SU-DHL-6 (cell line): ENCODE data around the gene SHROOM1.

Experiments used
- H2AFZ ChIP-seq: fragments of 200-600 bp; sonication (generic); 2 replicates; pipeline ENCODE4 v1.6.1; 2014; ENCODE audit warnings: low read depth, mild to moderate bottlenecking, moderate library complexity, mixed read lengths, antibody characterized with exemption, low read length; ENCODE audit not compliant: severe bottlenecking
- H3F3A ChIP-seq: fragments of 200-600 bp; shearing (Covaris generic); 2 replicates; pipeline ENCODE4 v1.6.0; 2016; ENCODE audit warnings: antibody characterized with exemption, mild to moderate bottlenecking; ENCODE audit not compliant: insufficient read depth
- H3K27ac ChIP-seq: fragments of 200-600 bp; sonication (generic); 2 replicates; pipeline ENCODE4 v1.5.1; 2016; ENCODE audit warnings: low read depth, mild to moderate bottlenecking, low read length, moderate library complexity, mixed read lengths
- H3K27me3 ChIP-seq: fragments of 200-600 bp; sonication (generic), shearing (Covaris generic); 2 replicates; pipeline ENCODE4 v1.6.0; 2014; ENCODE audit warnings: mild to moderate bottlenecking, low read length
- H3K36me3 ChIP-seq: fragments of 200-600 bp; sonication (generic); 2 replicates; pipeline ENCODE4 v1.6.1; 2014; ENCODE audit warnings: mild to moderate bottlenecking, low read length, mixed read lengths
- H3K4me2 ChIP-seq: fragments of 300-600, 200-600 bp; shearing (Covaris generic), sonication (generic); 2 replicates; pipeline ENCODE4 v1.6.0; 2014; ENCODE audit warnings: low read length, low read depth, mild to moderate bottlenecking; ENCODE audit not compliant: poor library complexity, severe bottlenecking
- H3K4me3 ChIP-seq: fragments of 200-600 bp; sonication (generic); 2 replicates; pipeline ENCODE4 v1.5.1; 2014; ENCODE audit warnings: antibody characterized with exemption, low read length, mild to moderate bottlenecking, mixed read lengths; ENCODE audit not compliant: insufficient read depth, poor library complexity, severe bottlenecking
- H3K79me2 ChIP-seq: fragments of 200-600 bp; sonication (generic); 2 replicates; pipeline ENCODE4 v1.6.1; 2014; ENCODE audit warnings: mild to moderate bottlenecking, low read length, moderate library complexity; ENCODE audit not compliant: insufficient read depth
- H3K9ac ChIP-seq: fragments of 200-600 bp; sonication (generic); 2 replicates; pipeline ENCODE4 v1.7.0; 2014; ENCODE audit warnings: mild to moderate bottlenecking, low read length
- H3K9me2 ChIP-seq: fragments of 200-600 bp; sonication (generic); replicated peaks from 2 replicates; pipeline ENCODE4 v1.6.1; 2014; ENCODE audit warnings: low read length; ENCODE audit not compliant: insufficient read depth
- H3K9me3 ChIP-seq: fragments of 200-600 bp; sonication (generic); 2 replicates; pipeline ENCODE4 v1.6.1; 2014; ENCODE audit warnings: low read length, mixed read lengths; ENCODE audit not compliant: insufficient read depth
- H4K20me1 ChIP-seq: fragments of 200-600 bp; sonication (generic); 2 replicates; pipeline ENCODE4 v1.6.1; 2014; ENCODE audit warnings: low read depth, mild to moderate bottlenecking, antibody characterized with exemption, low read length, moderate library complexity, mixed read lengths
- EZH2phosphoT487 ChIP-seq: fragments of 200-600 bp; sonication (generic), shearing (Covaris generic); conservative IDR thresholded peaks from 2 replicates; pipeline ENCODE4 v1.6.1; 2018; ENCODE audit warnings: mild to moderate bottlenecking, antibody characterized with exemption, low read length, moderate library complexity, mixed read lengths
- TF ChIP-seq, protein P1 (sequence below): fragments of 200-600 bp; sonication (generic); IDR thresholded peaks from one replicate; pipeline ENCODE4 v1.5.1; 2017; ENCODE audit warnings: antibody characterized with exemption, mild to moderate bottlenecking, low read length, moderate library complexity; ENCODE audit not compliant: insufficient read depth, poor library complexity, severe bottlenecking

SHROOM1 gene

DNA sequence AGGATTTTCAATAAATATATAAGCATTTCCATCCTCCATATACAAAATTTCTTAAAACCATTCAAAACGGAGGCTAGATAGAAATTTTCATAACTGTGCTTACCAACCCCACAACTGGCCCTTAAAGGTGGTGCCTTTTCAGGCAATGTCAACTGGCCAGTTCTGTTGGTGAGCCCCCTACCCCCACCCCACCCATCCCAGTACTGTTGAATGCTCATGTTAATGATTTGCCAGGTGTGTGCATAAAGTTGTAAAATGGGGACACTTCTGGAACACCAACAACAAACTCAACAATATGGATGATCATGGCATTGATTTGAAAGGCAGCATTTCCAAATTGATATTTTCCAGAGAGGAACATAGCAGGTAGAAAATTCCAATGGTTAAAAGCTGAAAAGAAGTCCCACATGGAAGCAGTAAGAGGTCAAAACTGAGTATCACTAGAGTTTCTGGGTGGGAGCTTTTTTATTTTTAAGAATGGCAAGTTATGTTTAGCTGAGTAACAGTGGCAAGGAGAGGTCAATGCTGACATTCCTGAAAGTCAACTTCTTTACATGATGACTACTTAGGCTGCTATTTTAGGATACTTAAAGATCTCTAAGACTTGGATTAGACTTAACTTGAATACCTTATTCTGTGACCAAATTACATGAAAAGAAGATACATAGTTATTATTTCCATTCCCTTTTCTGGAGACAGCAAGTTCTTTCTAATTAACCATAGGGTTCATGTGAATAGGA, 45.7 kb upstream of the SHROOM1 start:
- Histone ChIP-seq H3K4me2 (no peak overlapping the region), H3K36me3 (peaks cover 26% of the 10 kb centered on the region), H3K9me2 (no peaks in the 10 kb centered on the region), H3K27ac (no peak overlapping the region), H2AFZ (no peak overlapping the region), H3K9ac (no peak overlapping the region), H3K4me3 (no peak overlapping the region), H3K79me2 (no peaks in the 10 kb centered on the region), H4K20me1 (no peaks in the 10 kb centered on the region), H3F3A (0 out of 2 replicates have a peak, but pooled peaks cover under 1% of the 10 kb centered on the region), H3K27me3 (no peaks in the 10 kb centered on the region), H3K9me3 (no peaks in the 10 kb centered on the region)
- TF ChIP-seq EZH2phosphoT487 = no peak
- TF ChIP-seq, protein P1, sequence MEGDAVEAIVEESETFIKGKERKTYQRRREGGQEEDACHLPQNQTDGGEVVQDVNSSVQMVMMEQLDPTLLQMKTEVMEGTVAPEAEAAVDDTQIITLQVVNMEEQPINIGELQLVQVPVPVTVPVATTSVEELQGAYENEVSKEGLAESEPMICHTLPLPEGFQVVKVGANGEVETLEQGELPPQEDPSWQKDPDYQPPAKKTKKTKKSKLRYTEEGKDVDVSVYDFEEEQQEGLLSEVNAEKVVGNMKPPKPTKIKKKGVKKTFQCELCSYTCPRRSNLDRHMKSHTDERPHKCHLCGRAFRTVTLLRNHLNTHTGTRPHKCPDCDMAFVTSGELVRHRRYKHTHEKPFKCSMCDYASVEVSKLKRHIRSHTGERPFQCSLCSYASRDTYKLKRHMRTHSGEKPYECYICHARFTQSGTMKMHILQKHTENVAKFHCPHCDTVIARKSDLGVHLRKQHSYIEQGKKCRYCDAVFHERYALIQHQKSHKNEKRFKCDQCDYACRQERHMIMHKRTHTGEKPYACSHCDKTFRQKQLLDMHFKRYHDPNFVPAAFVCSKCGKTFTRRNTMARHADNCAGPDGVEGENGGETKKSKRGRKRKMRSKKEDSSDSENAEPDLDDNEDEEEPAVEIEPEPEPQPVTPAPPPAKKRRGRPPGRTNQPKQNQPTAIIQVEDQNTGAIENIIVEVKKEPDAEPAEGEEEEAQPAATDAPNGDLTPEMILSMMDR = no peak

DNA sequence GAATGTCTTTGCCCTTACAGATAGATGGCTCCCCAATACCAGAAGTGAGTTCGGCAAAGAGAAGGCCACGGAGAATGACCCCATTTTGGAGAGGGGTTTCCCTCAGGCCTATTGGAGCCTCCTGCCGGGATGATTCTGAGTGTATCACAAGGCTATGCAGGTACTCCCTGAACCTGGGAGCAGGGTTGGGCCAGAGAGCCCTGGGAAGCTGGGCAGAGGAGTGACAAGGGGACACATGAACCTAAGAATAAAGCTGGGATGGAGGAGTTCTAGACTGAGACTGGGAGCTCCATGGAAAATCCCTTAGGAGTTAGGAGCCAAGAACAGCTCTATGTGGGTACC, 43.5 kb upstream of the SHROOM1 start:
- no peak overlapping the region for H3K4me3 ChIP-seq
- H3F3A ChIP-seq = 0 out of 2 replicates have a peak, but pooled peaks cover 6% of the 10 kb centered on the region

DNA sequence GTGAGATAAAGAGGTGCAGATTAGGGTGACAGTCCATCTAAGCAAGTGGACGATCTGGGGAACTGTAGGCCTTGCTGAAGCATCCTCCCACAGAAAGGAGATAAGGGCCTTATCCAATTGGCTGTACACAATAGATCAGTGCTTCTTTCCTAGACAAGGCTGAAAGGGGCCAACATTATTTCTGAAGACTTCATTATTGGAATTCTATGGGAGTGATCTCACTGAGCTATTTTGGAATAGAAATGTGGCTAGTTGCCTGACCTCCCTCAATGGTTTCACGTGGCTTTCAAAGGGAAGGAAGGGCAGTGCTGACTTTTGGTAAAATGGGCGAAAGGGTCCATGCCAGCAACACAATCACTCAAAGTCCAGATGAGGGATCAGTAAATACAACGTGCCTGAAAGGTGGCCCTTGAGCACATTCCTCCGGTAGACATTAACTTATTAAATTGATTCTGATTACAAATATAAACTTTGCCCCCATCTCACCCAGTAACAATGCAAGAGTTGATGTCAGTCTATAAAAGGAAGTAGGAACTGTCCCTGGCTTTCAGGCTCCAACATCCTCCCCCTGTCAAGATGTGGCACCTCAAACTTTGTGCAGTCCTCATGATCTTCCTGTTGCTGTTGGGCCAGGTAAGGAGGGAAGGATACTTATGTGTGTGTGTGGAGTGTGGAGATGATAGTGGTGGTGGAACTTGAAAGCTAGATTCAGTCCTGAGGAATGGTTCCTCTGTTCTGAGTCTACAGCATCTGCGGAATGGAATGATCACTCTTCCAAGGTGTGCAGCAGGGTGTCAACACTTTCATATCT, 42.9 kb upstream of the SHROOM1 start, which contains the start of gene LEAP2:
LEAP2 (plus strand) TSS at position 550 of the 811 bp plus-strand sequence; CDS start at position 577, 27 bp downstream.
- no peaks in the 10 kb centered on the region for H3K79me2 ChIP-seq
- H3K9me3 ChIP-seq = no peaks in the 10 kb centered on the region
- TF ChIP-seq, protein P1 = no peak
- no peak for TF ChIP-seq EZH2phosphoT487
- 0 out of 2 replicates have a peak, but pooled peaks cover 6% of the 10 kb centered on the region for H3F3A ChIP-seq
- H3K36me3 ChIP-seq = peaks cover 8% of the 10 kb centered on the region; the same call in 1 of the 2 replicates
- no peaks in the 10 kb centered on the region for H4K20me1 ChIP-seq
- H3K27ac ChIP-seq = no peak within 1 kb of the TSS
- H2AFZ ChIP-seq = no peak within 1 kb of the TSS
- no peaks in the 10 kb centered on the region for H3K9me2 ChIP-seq
- H3K4me3 ChIP-seq = no peak within 1 kb of the TSS
- no peaks in the 10 kb centered on the region for H3K27me3 ChIP-seq
- no peak within 1 kb of the TSS for H3K9ac ChIP-seq
- no peak within 1 kb of the TSS for H3K4me2 ChIP-seq

More for the DNA sequence above, 43.5 kb upstream of the SHROOM1 start:
- H2AFZ ChIP-seq = no peak overlapping the region
- peaks cover 11% of the 10 kb centered on the region; the same call in 1 of the 2 replicates for H3K36me3 ChIP-seq
- H3K9me3 ChIP-seq = no peaks in the 10 kb centered on the region
- H3K27me3 ChIP-seq = no peaks in the 10 kb centered on the region
- H4K20me1 ChIP-seq = no peaks in the 10 kb centered on the region
- no peak overlapping the region for H3K4me2 ChIP-seq
- no peaks in the 10 kb centered on the region for H3K9me2 ChIP-seq
- H3K9ac ChIP-seq = no peak overlapping the region
- no peak overlapping the region for H3K27ac ChIP-seq
- TF ChIP-seq, protein P1 = no peak
- no peak for TF ChIP-seq EZH2phosphoT487
- no peaks in the 10 kb centered on the region for H3K79me2 ChIP-seq
